GM21390 (cell line): Measurements from ENCODE around the gene HS6ST2.

Experiments
- ATAC-seq: cut with Tn5 transposase; IDR thresholded peaks from one replicate; pipeline ENCODE4 v1.9.1; 2021; ENCODE audit not compliant: unreplicated experiment

Gene HS6ST2

GRCh38 chrX:132748268-132748667, 210.2 kb downstream of the HS6ST2 start:
- ATAC-seq: no peak

GRCh38 chrX:132745593-132745992, 212.8 kb downstream of the HS6ST2 start:
- no peak for ATAC-seq

GRCh38 chrX:132744470-132744869, 214.0 kb downstream of the HS6ST2 start:
- no peak for ATAC-seq

- no peak for ATAC-seq
These were observed 215.3 kb downstream of the HS6ST2 start for GRCh38 chrX:132743086-132743485.

GRCh38 chrX:132742246-132742645, 216.2 kb downstream of the HS6ST2 start:
- no peak for ATAC-seq

GRCh38 chrX:132741689-132742088, 216.7 kb downstream of the HS6ST2 start:
- ATAC-seq: no peak

GRCh38 chrX:132740316-132741123, 217.9 kb downstream of the HS6ST2 start:
- ATAC-seq: no peak

GRCh38 chrX:132738951-132739350, 219.5 kb downstream of the HS6ST2 start:
- ATAC-seq: no peak

- ATAC-seq: no peak
These were observed 220.7 kb downstream of the HS6ST2 start for GRCh38 chrX:132737743-132738142.

GRCh38 chrX:132732236-132732635, 226.2 kb downstream of the HS6ST2 start:
- ATAC-seq: no peak

GRCh38 chrX:132730726-132731125, 227.7 kb downstream of the HS6ST2 start:
- ATAC-seq: no peak

- no peak for ATAC-seq
These were observed 228.2 kb downstream of the HS6ST2 start for GRCh38 chrX:132730266-132730665.

- ATAC-seq: no peak
These were observed 230.1 kb downstream of the HS6ST2 start for GRCh38 chrX:132728296-132728695.

GRCh38 chrX:132718431-132718958, 239.9 kb downstream of the HS6ST2 start:
- no peak for ATAC-seq

GRCh38 chrX:132716006-132716405, 242.4 kb downstream of the HS6ST2 start:
- ATAC-seq: no peak

GRCh38 chrX:132714913-132715312, 243.5 kb downstream of the HS6ST2 start:
- no peak for ATAC-seq

- ATAC-seq: no peak
These were observed 246.1 kb downstream of the HS6ST2 start for GRCh38 chrX:132712350-132712749.

GRCh38 chrX:132710656-132711155, 247.7 kb downstream of the HS6ST2 start:
- no peak for ATAC-seq

GRCh38 chrX:132708529-132708928, 249.9 kb downstream of the HS6ST2 start:
- ATAC-seq: no peak

- no peak for ATAC-seq
These were observed 253.7 kb downstream of the HS6ST2 start for GRCh38 chrX:132704769-132705168.

- ATAC-seq: no peak
These were observed 264.0 kb downstream of the HS6ST2 start for GRCh38 chrX:132694382-132694781.

GRCh38 chrX:132692526-132692925, 265.9 kb downstream of the HS6ST2 start:
- no peak for ATAC-seq

- ATAC-seq: no peak
These were observed 266.4 kb downstream of the HS6ST2 start for GRCh38 chrX:132692066-132692465.
